Nephron (organoid): ENCODE data around the gene MALL.

ENCODE experiments used
- H3K27ac Mint-ChIP-seq, 3 experiments: 2 replicates each; pipeline ENCODE4 v1.8.0; 2020; ENCODE audit warnings: mixed read lengths in 3 of 3, mild to moderate bottlenecking in 2 of 3, moderate library complexity in 1 of 3
- H3K27me3 Mint-ChIP-seq: 2 replicates; pipeline ENCODE4 v1.8.0; 2021; ENCODE audit warnings: low read depth, mild to moderate bottlenecking, moderate library complexity, mixed read lengths
- H3K36me3 Mint-ChIP-seq: 2 replicates; pipeline ENCODE4 v1.8.0; 2020; ENCODE audit warnings: low read depth, mixed read lengths
- H3K4me1 Mint-ChIP-seq: 2 replicates; pipeline ENCODE4 v1.8.0; 2020; ENCODE audit warnings: mixed read lengths
- H3K4me3 Mint-ChIP-seq, 3 experiments: 2 replicates each; pipeline ENCODE4 v1.8.0; 2020; ENCODE audit warnings: mild to moderate bottlenecking in 3 of 3, mixed read lengths in 3 of 3, moderate library complexity in 2 of 3
- H3K9me3 Mint-ChIP-seq: 2 replicates; pipeline ENCODE4 v1.8.0; 2020; ENCODE audit warnings: mixed read lengths
- CTCF ChIP-seq, 3 experiments: fragments of 200-600 bp; sonication (generic); IDR thresholded peaks; one replicate each; pipeline ENCODE4 v1.5.0; 2021; ENCODE audit warnings: antibody characterized with exemption in 3 of 3; ENCODE audit not compliant: unreplicated experiment in 3 of 3

The MALL gene

GRCh38 chr2:110149330-110150220 is 34.0 kb upstream of the MALL start:
- no peaks in the 10 kb centered on the region for H3K4me1 Mint-ChIP-seq
- no peak overlapping the region for H3K4me3 Mint-ChIP-seq
- H3K27me3 Mint-ChIP-seq = no peaks in the 10 kb centered on the region
- peaks cover 23% of the 10 kb centered on the region for H3K36me3 Mint-ChIP-seq
- no peak for TF ChIP-seq CTCF (IDR thresholded peaks at IDR 0.05; ENCODE audit: unreplicated experiment in 3 of 3)
- peaks cover 20% of the 10 kb centered on the region for H3K9me3 Mint-ChIP-seq
- H3K27ac Mint-ChIP-seq = no peak overlapping the region

- no peak for TF ChIP-seq CTCF (IDR thresholded peaks at IDR 0.05; ENCODE audit: unreplicated experiment in 3 of 3)
- Mint-ChIP-seq H3K27ac (no peak overlapping the region), H3K36me3 (peaks cover 16% of the 10 kb centered on the region), H3K4me1 (no peaks in the 10 kb centered on the region), H3K27me3 (no peaks in the 10 kb centered on the region), H3K4me3 (no peak overlapping the region), H3K9me3 (no peaks in the 10 kb centered on the region)
Measured at GRCh38 chr2:110146945-110147332, 31.3 kb upstream of the MALL start.

GRCh38 chr2:110146183-110146944 is 30.7 kb upstream of the MALL start:
- Mint-ChIP-seq H3K9me3 (no peaks in the 10 kb centered on the region), H3K4me3 (no peak overlapping the region), H3K27ac (no peak overlapping the region), H3K27me3 (no peaks in the 10 kb centered on the region), H3K36me3 (peaks cover 16% of the 10 kb centered on the region), H3K4me1 (no peaks in the 10 kb centered on the region)
- TF ChIP-seq CTCF (IDR thresholded peaks at IDR 0.05; ENCODE audit: unreplicated experiment in 3 of 3) = no peak

GRCh38 chr2:110143982-110144381 is 28.4 kb upstream of the MALL start:
- Mint-ChIP-seq H3K27ac (no peak overlapping the region), H3K27me3 (no peaks in the 10 kb centered on the region), H3K9me3 (no peaks in the 10 kb centered on the region), H3K4me1 (peaks cover 5% of the 10 kb centered on the region), H3K4me3 (no peak overlapping the region), H3K36me3 (peaks cover 19% of the 10 kb centered on the region)
- no peak for TF ChIP-seq CTCF (IDR thresholded peaks at IDR 0.05; ENCODE audit: unreplicated experiment in 3 of 3)

- Mint-ChIP-seq H3K9me3 (no peaks in the 10 kb centered on the region), H3K4me1 (peaks cover 5% of the 10 kb centered on the region), H3K4me3 (no peak overlapping the region), H3K27me3 (no peaks in the 10 kb centered on the region), H3K36me3 (peaks cover 13% of the 10 kb centered on the region), H3K27ac (no peak overlapping the region)
- TF ChIP-seq CTCF (IDR thresholded peaks at IDR 0.05; ENCODE audit: unreplicated experiment in 3 of 3) = no peak
Measured at GRCh38 chr2:110140401-110140800, 24.8 kb upstream of the MALL start.
